ENCODE data around the gene HOXD8. TPM values are rescaled to one million over a fixed set of nuclear protein-coding genes. Genes with fewer than 3 reads are reported as not detected.
A peak's percentile ranks its signal among the peaks of the same experiment; 100 is the strongest.

The HOXD8 gene
- total and polyA plus RNA-seq, 2 experiments from 2014 or later: 19.7 to 27.8 TPM

DNA sequence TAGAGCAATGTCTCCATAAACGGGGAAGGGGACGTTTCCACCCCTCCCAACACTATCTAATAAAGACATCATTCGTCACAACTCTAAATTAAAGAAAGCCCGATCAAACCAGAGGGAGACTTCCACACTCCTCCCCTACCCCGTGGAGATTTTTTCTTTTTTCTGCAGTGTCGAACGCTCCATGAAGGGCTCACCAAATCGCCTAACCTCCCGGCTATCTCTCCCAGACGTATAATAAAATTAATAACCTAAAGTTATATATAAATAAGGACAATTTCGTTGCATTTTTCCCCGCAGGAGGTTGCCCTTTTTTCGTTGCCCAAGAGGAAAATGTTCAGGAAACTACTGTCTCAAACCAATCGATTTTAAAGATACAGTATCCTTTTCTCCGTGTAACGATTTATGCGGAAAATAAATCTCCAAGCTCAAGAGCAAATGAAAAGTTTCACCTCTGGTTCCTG lies 48.1 kb upstream of the HOXD8 start:
- no peaks in the 10 kb centered on the region for H3F3A ChIP-seq (ENCODE audit: insufficient read depth)
- no peaks in the 10 kb centered on the region for H3K36me3 ChIP-seq (ENCODE audit: low read depth)
- no peaks in the 10 kb centered on the region for H3K9me3 ChIP-seq (ENCODE audit: low read depth)
- no peaks in the 10 kb centered on the region for H3K79me2 ChIP-seq (ENCODE audit: insufficient read depth)
- no peaks in the 10 kb centered on the region for H4K20me1 ChIP-seq (ENCODE audit: insufficient read depth)
- H3K27me3 ChIP-seq (replicated peaks; ENCODE audit: insufficient read depth): peaks cover 89% of the 10 kb centered on the region
- H3K27ac ChIP-seq: no peak overlapping the region
- no peaks in the 10 kb centered on the region for H3K4me1 ChIP-seq (ENCODE audit: insufficient read depth)
- in situ Hi-C loops (cut with MboI): no loop called here
- WGBS, 2 experiments (ENCODE audit: low coverage in 1 of 2, low lambda C conversion rate in 2 of 2, missing lambda C conversion rate in 2 of 2): 12 to 13% methylated on average over 17 of the region's 17 CpGs
- H3K9me2 ChIP-seq (ENCODE audit: insufficient read depth): no peaks in the 10 kb centered on the region
- DNase-seq: no peak
- H2AFZ ChIP-seq: no peak overlapping the region
- H3K4me3 ChIP-seq: no peak overlapping the region
- peak; percentile 99 for TF ChIP-seq EZH2 (IDR thresholded peaks at IDR 0.05; ENCODE audit: insufficient read depth, poor library complexity, severe bottlenecking)
- no peak for TF ChIP-seq EZH2phosphoT487 (IDR thresholded peaks at IDR 0.05; ENCODE audit: insufficient read depth, low read depth)
- no peak overlapping the region for H3K9ac ChIP-seq
- no peak overlapping the region for H3K4me2 ChIP-seq (ENCODE audit: unreplicated experiment)

DNA sequence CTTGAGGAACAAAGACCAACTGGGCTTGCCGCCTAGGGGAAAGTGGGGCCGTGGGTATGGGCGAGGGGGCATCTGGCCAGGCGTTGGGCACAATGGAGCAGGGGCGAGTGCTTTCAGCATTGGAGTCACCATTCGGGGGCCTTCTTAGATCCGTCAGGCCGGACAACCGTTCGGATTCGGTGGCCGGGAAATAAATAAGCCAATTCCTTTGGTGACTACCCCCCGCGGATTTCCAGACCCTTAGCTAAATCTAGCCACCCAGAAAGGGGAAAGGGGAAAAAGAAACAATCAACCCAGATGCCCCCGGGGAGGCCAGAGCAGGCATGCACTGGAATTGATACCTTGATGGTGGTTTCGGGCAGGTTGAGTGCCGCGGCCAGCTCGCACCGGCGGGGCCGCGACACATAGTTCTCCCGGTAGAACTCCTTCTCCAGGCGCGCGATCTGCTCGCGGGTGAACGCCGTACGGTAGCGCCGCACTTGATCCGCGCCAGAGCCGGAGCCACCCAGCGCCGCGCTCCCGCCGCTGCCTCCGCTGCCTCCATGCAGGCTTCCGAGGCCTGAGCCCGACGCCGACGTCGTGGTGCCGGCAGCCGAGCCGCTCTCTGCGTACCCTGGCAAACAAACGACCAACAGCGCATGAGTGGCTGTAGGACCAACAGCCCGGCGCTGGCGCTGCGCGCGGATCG lies 47.5 kb upstream of the HOXD8 start:
- in situ Hi-C loops (cut with MboI): no loop called here
- DNase-seq: no peak
- 16 to 20% methylated on average over 59 to 60 of the region's 62 CpGs for WGBS, 2 experiments (ENCODE audit: low coverage in 1 of 2, low lambda C conversion rate in 2 of 2, missing lambda C conversion rate in 2 of 2)

DNA sequence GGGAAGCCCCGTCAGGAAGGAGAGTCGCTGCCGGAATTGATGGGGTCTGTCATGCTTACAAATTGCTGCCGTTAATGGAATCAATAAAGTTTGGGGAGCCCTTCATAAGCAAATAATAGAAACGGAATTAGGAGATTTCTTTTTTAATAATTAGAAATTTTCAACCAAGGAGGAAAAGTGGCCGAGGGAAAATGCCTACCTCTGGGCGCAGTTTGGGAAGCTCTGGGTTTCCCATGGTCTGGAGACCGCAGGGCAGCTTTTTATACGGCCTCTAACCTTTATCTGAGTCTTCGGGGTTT lies 47.0 kb upstream of the HOXD8 start:
- WGBS, 2 experiments (ENCODE audit: low coverage in 1 of 2, low lambda C conversion rate in 2 of 2, missing lambda C conversion rate in 2 of 2): 32 to 34% methylated on average over 10 of the region's 10 CpGs
- in situ Hi-C loops (cut with MboI): no loop called here

More for the DNA sequence above, 47.5 kb upstream of the HOXD8 start:
- no peaks in the 10 kb centered on the region for H3K9me2 ChIP-seq (ENCODE audit: insufficient read depth)
- TF ChIP-seq EZH2phosphoT487 (IDR thresholded peaks at IDR 0.05; ENCODE audit: insufficient read depth, low read depth): peak; percentile 60; the same call in 1 of the 2 replicates
- TF ChIP-seq EZH2 (IDR thresholded peaks at IDR 0.05; ENCODE audit: insufficient read depth, poor library complexity, severe bottlenecking): no peak
- H3K27me3 ChIP-seq (replicated peaks; ENCODE audit: insufficient read depth): peaks cover 89% of the 10 kb centered on the region
- no peak overlapping the region for H3K4me2 ChIP-seq (ENCODE audit: unreplicated experiment)
- no peak overlapping the region for H2AFZ ChIP-seq
- no peaks in the 10 kb centered on the region for H3K9me3 ChIP-seq (ENCODE audit: low read depth)
- no peaks in the 10 kb centered on the region for H4K20me1 ChIP-seq (ENCODE audit: insufficient read depth)
- no peak overlapping the region for H3K4me3 ChIP-seq
- no peaks in the 10 kb centered on the region for H3K36me3 ChIP-seq (ENCODE audit: low read depth)
- H3K27ac ChIP-seq: no peak overlapping the region
- no peaks in the 10 kb centered on the region for H3K4me1 ChIP-seq (ENCODE audit: insufficient read depth)
- H3K9ac ChIP-seq: no peak overlapping the region
- H3K79me2 ChIP-seq (ENCODE audit: insufficient read depth): no peaks in the 10 kb centered on the region
- no peaks in the 10 kb centered on the region for H3F3A ChIP-seq (ENCODE audit: insufficient read depth)

DNA sequence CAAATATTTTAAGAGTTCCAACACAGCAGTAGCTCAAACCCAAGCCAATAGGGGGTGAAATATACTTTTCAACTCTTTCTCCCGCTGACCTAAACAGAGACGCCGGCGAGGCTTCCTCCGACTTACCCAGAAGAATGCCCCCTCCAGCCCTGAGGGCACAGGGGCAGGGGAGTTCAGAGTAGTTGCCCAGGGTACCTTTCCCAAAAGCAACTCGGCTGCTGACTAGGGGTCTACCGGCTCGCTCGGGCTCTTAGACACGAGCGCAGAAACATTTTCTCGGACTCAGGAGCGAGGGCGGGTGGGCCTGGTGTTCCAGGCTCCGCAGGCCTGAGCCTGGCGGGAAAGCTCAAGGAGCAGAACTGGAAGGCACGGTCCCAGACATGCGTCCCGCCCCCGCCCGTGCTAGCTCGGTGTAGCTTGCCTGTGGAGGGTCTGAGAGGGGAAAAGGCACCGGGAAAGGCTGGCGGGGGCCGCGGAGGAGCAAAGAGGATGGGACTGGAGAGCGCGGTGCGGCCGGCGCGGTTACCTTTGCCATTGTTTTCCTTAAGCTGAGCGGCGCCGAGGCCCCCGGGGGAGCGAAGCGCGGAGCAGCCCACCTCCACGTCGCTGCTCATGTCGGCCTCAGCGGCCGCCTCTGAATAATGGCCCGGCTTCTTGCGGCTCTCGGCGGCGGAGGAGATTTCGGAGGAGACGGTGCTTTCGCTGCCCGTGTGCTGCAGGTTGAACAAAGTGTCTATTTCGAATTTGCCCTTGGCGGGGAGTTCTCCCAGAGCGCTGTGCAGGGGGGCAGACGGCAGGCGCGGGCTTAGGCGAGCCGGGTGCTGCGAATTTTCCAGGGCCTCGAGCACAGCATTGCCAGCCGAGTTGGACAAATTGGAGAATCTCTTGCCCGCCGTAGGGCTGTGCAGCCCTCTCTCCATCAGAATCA lies 46.4 kb upstream of the HOXD8 start:
- no peak for TF ChIP-seq EZH2phosphoT487 (IDR thresholded peaks at IDR 0.05; ENCODE audit: insufficient read depth, low read depth)
- peak; percentile 48 for TF ChIP-seq EZH2 (IDR thresholded peaks at IDR 0.05; ENCODE audit: insufficient read depth, poor library complexity, severe bottlenecking)
- H3K4me3 ChIP-seq: no peak overlapping the region
- no peaks in the 10 kb centered on the region for H3K9me3 ChIP-seq (ENCODE audit: low read depth)
- no peak for DNase-seq
- H3K79me2 ChIP-seq (ENCODE audit: insufficient read depth): no peaks in the 10 kb centered on the region
- WGBS, 2 experiments (ENCODE audit: low coverage in 1 of 2, low lambda C conversion rate in 2 of 2, missing lambda C conversion rate in 2 of 2): 14 to 16% methylated on average over 57 to 66 of the region's 66 CpGs
- no peaks in the 10 kb centered on the region for H3K4me1 ChIP-seq (ENCODE audit: insufficient read depth)
- no peak overlapping the region for H3K9ac ChIP-seq
- in situ Hi-C loops (cut with MboI): no loop called here
- no peak overlapping the region for H3K4me2 ChIP-seq (ENCODE audit: unreplicated experiment)
- H3F3A ChIP-seq (ENCODE audit: insufficient read depth): no peaks in the 10 kb centered on the region
- H4K20me1 ChIP-seq (ENCODE audit: insufficient read depth): no peaks in the 10 kb centered on the region
- peaks cover 80% of the 10 kb centered on the region for H3K27me3 ChIP-seq (replicated peaks; ENCODE audit: insufficient read depth)
- H3K9me2 ChIP-seq (ENCODE audit: insufficient read depth): no peaks in the 10 kb centered on the region
- H3K27ac ChIP-seq: no peak overlapping the region
- H3K36me3 ChIP-seq (ENCODE audit: low read depth): no peaks in the 10 kb centered on the region
- H2AFZ ChIP-seq: no peak overlapping the region

More for the DNA sequence above, 47.0 kb upstream of the HOXD8 start:
- H3K9ac ChIP-seq: no peak overlapping the region
- no peaks in the 10 kb centered on the region for H3K9me3 ChIP-seq (ENCODE audit: low read depth)
- H3K9me2 ChIP-seq (ENCODE audit: insufficient read depth): no peaks in the 10 kb centered on the region
- no peak overlapping the region for H3K27ac ChIP-seq
- DNase-seq: no peak
- H3K4me3 ChIP-seq: no peak overlapping the region
- no peaks in the 10 kb centered on the region for H3K79me2 ChIP-seq (ENCODE audit: insufficient read depth)
- peaks cover 86% of the 10 kb centered on the region for H3K27me3 ChIP-seq (replicated peaks; ENCODE audit: insufficient read depth)
- no peaks in the 10 kb centered on the region for H4K20me1 ChIP-seq (ENCODE audit: insufficient read depth)
- no peaks in the 10 kb centered on the region for H3F3A ChIP-seq (ENCODE audit: insufficient read depth)
- no peak overlapping the region for H3K4me2 ChIP-seq (ENCODE audit: unreplicated experiment)
- TF ChIP-seq EZH2 (IDR thresholded peaks at IDR 0.05; ENCODE audit: insufficient read depth, poor library complexity, severe bottlenecking) (peak; percentile 90), EZH2phosphoT487 (IDR thresholded peaks at IDR 0.05; ENCODE audit: insufficient read depth, low read depth) (peak; percentile 89; the same call in 1 of the 2 replicates)
- no peaks in the 10 kb centered on the region for H3K4me1 ChIP-seq (ENCODE audit: insufficient read depth)
- H3K36me3 ChIP-seq (ENCODE audit: low read depth): no peaks in the 10 kb centered on the region
- H2AFZ ChIP-seq: no peak overlapping the region
